Measurements from ENCODE around the gene NUP93.
A peak's percentile ranks its signal among the peaks of the same experiment; 100 is the strongest.

The NUP93 gene

GRCh38 chr16:56729735-56730662 lies at the start of gene NUP93:
NUP93 (plus strand) TSS chr16:56730129; CDS start chr16:56748248, 18,119 bp downstream.
- peak; percentile 77 to 86 for DNase-seq (ENCODE audit: low read depth in 2 of 2)

DNA sequence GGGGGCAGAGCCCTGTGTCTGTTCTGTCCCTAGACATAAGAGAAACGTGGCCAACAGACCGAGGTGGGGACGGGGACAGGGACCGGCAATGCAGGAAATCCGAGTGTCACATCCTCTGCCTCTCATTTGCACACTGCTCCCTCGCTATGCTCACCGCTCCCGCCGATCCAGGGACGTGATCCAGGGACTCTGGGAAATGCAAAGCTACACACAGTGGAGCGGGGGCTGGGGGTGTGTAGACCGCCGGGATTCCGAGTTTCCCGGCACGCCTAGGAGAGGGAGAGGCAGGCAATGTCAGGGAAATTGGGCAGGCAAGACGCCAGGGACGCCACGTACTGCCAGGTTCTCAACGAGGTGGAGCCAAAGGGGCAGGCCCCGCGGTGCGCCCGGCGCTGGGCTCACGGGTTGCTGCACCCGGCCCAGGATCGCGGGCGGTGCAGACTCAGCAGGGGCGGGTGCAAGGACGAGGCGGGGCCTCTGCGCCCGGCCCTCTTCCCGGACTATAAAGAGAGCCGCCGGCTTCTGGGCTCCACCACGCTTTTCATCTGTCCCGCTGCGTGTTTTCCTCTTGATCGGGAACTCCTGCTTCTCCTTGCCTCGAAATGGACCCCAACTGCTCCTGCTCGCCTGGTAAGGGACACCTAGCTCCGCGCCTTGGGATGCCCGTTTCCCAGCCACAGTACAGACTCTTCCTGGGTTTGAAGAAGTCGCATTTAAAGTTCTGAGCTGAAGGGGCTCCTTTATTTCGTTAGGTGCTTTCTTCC lies 47.8 kb upstream of the NUP93 start, which contains the start of gene MT1X:
MT1X (plus strand) TSS at position 532 of the 764 bp plus-strand sequence; CDS start at position 603, 71 bp downstream.
- peak; percentile 85 to 87 for DNase-seq (ENCODE audit: low read depth in 2 of 2)

DNA sequence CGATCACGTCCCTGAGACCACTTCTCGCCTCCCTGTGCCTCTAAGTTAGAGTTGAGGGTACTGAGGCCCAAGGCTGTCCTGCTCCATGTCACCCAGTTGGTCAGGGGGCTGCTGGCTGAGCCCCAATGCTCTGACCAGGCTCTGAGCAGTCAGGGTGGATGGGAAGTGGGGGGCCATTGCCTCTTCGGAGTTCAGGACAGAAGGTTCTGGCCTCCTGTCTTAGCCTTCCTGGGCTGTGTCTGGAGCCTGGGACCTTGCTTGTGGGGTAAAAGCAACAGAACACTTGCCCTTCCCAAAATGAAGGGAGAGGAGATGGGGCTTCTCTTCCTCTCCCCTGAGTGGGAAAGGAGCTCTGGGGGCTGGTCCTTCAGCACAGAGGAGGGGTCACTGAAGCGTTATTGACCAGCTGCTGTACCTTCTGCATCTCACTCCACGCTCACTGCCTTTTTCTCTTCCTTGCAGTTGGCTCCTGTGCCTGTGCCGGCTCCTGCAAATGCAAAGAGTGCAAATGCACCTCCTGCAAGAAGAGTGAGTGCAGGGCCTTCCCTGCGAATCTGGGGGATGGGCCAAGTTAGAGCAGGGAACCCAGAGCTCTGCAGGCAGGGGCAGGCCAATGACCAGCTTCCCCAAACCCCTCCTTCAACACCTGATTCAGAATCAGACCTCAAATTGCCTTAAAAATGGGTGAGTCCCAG lies 47.1 kb upstream of the NUP93 start:
- no peak for DNase-seq (ENCODE audit: low read depth in 2 of 2)

GRCh38 chr16:56683424-56684172 lies 46.3 kb upstream of the NUP93 start:
- DNase-seq (ENCODE audit: low read depth in 2 of 2) = no peak

DNA sequence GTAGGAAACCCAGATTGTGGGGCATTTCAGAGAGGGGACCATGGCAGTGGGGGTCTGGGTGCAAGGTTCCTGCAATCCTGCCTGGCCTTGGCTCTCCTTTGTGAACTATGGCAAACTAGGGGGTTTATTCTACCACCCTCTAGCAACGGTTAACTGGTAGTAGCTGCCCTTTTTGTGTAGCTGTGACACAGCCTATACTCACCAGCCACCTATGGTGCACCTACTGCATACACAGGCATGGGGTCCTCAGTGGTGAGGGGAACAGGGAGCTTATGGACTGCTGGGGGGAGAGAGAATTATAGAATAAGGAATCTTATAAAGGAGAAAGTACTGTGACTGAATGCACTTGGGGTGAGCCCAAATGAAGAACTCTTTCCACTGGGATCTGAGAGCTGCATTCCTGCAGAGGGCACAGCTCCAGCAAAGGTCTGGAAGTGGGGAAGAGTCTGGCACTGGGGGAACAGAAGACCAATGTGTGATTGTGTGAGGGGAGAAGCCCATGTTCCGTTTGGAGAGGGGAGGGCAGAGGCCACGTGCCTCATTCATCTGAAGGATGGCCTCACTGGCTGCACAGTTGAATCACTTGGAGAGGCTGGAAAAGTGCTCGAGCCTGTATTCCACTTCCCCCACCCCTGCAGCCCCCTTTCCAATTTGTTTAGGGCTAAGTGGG lies 45.5 kb upstream of the NUP93 start:
- DNase-seq (ENCODE audit: low read depth in 2 of 2) = no peak

DNA sequence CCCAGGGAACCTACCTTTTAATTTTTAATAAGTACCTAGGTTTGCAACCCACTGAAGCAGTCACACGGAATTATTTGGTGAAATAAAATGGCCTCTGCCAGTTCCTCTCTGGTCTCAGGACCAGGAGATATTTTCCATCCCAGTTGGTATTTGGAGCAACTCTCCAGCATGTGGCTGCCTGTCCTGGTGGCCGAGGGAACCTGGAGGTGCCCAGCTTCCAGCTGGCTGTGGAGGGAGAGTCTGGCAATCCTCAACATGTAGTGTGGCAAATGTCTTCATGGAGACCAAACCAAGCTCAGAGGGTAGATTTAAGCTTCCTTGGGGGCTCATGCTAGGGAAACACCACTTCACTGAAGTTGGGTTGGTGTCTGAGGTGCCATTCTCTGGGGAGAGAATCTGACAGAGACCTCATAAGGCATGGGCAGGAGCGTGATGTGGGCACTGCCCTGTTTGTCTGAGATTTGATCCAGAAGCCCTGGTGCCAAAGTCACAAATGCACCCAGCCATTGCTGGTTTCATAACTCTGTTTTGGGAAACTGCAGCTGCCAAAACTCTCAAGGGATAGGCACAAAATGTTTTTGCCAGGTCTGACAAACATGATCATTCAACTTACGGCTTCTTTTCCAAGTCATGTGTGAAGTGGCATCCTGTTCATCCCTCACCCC lies 44.9 kb upstream of the NUP93 start:
- DNase-seq (ENCODE audit: low read depth in 2 of 2) = no peak

DNA sequence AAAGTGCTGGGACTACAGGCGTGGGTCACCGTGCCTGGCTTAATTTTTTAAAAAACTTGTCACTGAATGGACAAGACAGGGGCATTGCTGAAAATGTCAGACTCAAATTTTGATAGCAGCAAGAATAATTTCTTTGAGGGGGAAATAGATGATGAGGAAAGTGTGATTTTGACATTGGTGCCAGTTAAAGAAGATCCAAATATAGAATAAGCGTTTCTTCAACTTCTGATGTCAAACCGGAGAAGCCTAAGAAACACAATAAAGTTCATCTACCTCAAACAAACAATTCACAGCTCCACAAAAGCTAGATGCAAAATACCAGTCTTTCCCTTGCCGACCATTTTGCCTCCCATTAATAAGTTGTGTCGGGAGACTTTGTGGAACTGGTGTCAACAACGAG lies 43.2 kb upstream of the NUP93 start:
- DNase-seq (ENCODE audit: low read depth in 2 of 2) = no peak

DNA sequence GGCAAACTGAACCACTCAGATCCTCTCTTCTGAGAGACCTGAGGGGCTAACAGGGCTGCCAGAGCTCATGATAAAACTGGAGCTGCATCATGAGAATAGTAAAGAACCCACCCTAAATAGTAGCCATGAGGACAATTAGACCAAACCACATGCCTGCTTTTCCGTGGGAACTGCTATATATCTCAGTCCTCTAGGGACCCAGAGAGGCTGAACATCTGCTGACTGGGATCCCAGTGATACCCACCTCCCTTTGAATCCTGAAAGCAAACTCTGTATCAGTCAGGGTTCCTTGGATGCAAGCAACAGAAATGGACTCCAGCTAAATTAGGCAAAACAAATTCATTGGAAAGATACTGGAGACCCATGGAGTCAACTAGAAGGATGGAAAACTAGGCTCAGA lies 41.2 kb upstream of the NUP93 start:
- DNase-seq (ENCODE audit: low read depth in 2 of 2) = no peak

- no peak for DNase-seq (ENCODE audit: low read depth in 2 of 2)
Measured at GRCh38 chr16:56689171-56689570, 40.8 kb upstream of the NUP93 start.

DNA sequence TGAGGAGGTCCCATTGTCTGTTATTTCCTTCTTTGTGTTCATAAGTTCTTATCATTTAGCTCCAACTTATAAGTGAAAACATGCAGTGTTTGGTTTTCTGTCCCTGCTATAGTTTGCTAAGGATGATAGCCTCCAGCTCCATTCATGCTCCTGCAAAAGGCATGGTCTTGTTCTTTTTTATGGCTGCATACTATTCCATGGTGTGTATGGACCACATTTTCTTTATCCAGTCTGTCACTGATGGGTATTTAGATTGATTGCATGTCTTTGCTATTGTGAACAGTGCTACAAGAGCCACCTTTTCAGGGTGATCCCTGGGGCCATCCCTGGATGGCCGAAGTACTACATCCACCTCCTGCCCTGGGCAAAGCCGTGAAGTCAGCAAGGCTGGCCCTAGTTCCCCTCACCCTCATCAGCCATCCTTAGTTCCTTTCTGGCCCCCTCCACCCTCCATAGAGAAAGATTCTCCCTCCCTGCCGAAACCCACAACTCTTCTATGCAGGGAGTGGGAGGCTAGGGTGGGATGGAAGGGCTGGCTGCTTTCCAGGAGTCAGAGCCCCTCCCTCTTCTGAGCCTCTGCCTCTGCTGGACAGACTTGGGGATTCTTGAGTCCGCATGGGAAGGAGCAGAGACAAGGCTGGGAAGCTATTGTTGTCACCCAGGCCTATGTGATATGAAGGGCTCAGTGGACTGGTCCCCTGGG lies 39.4 kb upstream of the NUP93 start:
- no peak for DNase-seq (ENCODE audit: low read depth in 2 of 2)

DNA sequence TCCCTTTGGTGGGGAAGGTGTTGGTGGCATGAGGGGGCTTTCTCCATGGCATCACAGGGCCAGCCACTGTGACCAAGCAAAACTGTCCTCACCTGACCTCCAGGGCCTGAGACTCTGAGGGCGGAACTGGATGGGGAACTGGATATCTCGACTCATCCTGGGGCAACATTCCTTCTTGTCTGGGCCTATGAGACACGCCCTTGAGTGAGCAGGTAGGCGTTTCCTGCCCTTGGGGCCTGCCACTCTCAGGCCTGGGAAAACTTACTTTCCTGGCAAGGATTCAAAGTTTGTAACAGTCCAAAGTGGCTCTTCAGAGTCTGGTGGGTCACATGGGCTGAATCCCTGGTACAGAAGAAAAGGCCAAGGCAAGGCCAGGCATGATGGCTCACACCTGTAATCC lies 38.0 kb upstream of the NUP93 start:
- DNase-seq (ENCODE audit: low read depth in 2 of 2) = no peak

- no peak for DNase-seq (ENCODE audit: low read depth in 2 of 2)
Measured at GRCh38 chr16:56695246-56695645, 34.7 kb upstream of the NUP93 start.

DNA sequence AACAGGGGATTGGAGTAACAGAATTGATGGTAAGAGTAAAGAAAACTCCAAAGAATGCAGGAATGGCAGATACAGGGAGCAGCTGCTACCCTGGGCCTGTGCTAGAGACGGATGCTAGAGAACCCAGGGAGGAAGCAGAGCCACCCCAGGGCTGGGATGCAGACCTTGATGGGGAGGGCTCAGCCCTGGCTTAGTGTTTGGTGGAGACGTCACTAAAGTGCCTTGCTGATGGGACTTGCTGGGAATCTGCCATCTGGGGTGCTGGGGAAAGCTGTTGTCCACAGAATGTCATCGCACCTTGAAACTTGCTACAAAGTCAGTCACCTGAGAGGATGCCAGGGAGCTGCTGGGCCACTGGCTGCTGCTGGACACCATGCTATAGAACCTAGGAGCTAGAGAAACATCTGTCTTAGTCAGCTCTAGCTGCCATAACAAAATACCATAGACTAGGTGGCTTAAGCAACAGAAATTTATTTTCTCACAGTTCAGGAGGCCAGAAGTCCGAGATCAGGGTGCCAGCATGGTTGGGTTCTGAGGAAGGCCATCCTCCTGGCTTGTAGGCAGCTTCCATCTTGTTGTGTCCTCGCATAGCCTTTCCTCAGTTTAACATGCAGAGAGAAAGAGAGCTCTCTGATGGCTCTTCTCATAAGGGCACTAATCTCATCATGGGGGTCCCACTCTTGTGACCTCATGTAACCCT lies 32.3 kb upstream of the NUP93 start:
- DNase-seq (ENCODE audit: low read depth in 2 of 2) = no peak

GRCh38 chr16:56700195-56700594 lies 29.7 kb upstream of the NUP93 start:
- no peak for DNase-seq (ENCODE audit: low read depth in 2 of 2)

- no peak for DNase-seq (ENCODE audit: low read depth in 2 of 2)
Measured at GRCh38 chr16:56700631-56701030, 29.3 kb upstream of the NUP93 start.

- DNase-seq (ENCODE audit: low read depth in 2 of 2) = no peak
Measured at GRCh38 chr16:56701534-56701933, 28.4 kb upstream of the NUP93 start.

DNA sequence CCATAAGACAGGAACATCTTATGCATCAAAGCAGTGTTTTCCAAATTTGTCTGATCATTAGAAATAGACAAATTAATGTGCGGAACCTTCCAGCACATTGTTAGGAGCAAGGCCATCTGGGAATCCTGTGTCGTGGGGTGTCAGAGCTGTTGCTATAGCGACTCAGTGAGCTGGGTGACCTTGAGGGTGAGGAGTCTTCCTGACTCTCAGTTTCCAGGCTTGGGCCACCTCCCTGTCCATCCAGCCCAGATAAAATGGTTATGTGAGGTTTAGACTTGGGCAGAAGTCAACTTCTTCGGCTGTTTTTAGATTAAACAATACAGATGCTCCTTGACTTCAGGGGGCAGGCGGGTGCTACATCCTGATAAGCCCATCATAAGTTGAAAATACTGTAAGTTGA lies 27.1 kb upstream of the NUP93 start:
- DNase-seq (ENCODE audit: low read depth in 2 of 2) = no peak

- DNase-seq (ENCODE audit: low read depth in 2 of 2) = no peak
Measured at GRCh38 chr16:56708525-56709442, 21.1 kb upstream of the NUP93 start.

Data from stimulated activated CD4-positive, alpha-beta T cell treated with anti-CD3 and anti-CD28 coated beads, Interleukin-12 subunit alpha, Interleukin-12 subunit beta, amount 100 ng/mL, for 24 hours (primary cell).